ENCODE results near the gene TRAPPC12.
"Not testable (repeated sequence)": the region's sequence is repeated elsewhere in the genome, so short reads cannot be mapped to it uniquely, and the experiment has no call there.

Gene TRAPPC12

GRCh38 chr2:3379647-3380534, at the start of gene TRAPPC12:
TRAPPC12 (plus strand) TSS chr2:3379694; CDS start chr2:3387624, 7,930 bp downstream.
- peak; percentile 92 for DNase-seq (ENCODE audit: low read depth)

- DNase-seq (ENCODE audit: low read depth), result no peak
Measured at GRCh38 chr2:3332133-3332532, 47.4 kb upstream of the TRAPPC12 start.

- no peak for DNase-seq (ENCODE audit: low read depth)
Measured at GRCh38 chr2:3334392-3335345, 44.8 kb upstream of the TRAPPC12 start.

GRCh38 chr2:3336844-3337243, 42.6 kb upstream of the TRAPPC12 start:
- DNase-seq (ENCODE audit: low read depth), result no peak

- DNase-seq (ENCODE audit: low read depth), result no peak
Measured at GRCh38 chr2:3338340-3338739, 41.2 kb upstream of the TRAPPC12 start.

GRCh38 chr2:3340144-3340543, 39.4 kb upstream of the TRAPPC12 start:
- DNase-seq (ENCODE audit: low read depth), result no peak

GRCh38 chr2:3341336-3341735, 38.2 kb upstream of the TRAPPC12 start:
- DNase-seq (ENCODE audit: low read depth), result no peak

- no peak for DNase-seq (ENCODE audit: low read depth)
Measured at GRCh38 chr2:3342324-3342723, 37.2 kb upstream of the TRAPPC12 start.

GRCh38 chr2:3343012-3343411, 36.5 kb upstream of the TRAPPC12 start:
- DNase-seq (ENCODE audit: low read depth), result no peak

- no peak for DNase-seq (ENCODE audit: low read depth)
Measured at GRCh38 chr2:3344897-3345296, 34.6 kb upstream of the TRAPPC12 start.

- no peak for DNase-seq (ENCODE audit: low read depth)
Measured at GRCh38 chr2:3345621-3346020, 33.9 kb upstream of the TRAPPC12 start.

- no peak for DNase-seq (ENCODE audit: low read depth)
Measured at GRCh38 chr2:3348767-3349166, 30.7 kb upstream of the TRAPPC12 start.

- DNase-seq (ENCODE audit: low read depth), result no peak
Measured at GRCh38 chr2:3349211-3349693, 30.2 kb upstream of the TRAPPC12 start.

- DNase-seq (ENCODE audit: low read depth), result no peak
Measured at GRCh38 chr2:3354986-3355385, 24.5 kb upstream of the TRAPPC12 start.

GRCh38 chr2:3355951-3356569, 23.4 kb upstream of the TRAPPC12 start:
- DNase-seq (ENCODE audit: low read depth), result no peak

- DNase-seq (ENCODE audit: low read depth), result no peak
Measured at GRCh38 chr2:3356799-3357198, 22.7 kb upstream of the TRAPPC12 start.

GRCh38 chr2:3357446-3357845, 22.0 kb upstream of the TRAPPC12 start:
- not testable (repeated sequence) for DNase-seq (ENCODE audit: low read depth)

- no peak for DNase-seq (ENCODE audit: low read depth)
Measured at GRCh38 chr2:3357926-3358325, 21.6 kb upstream of the TRAPPC12 start.

GRCh38 chr2:3361518-3362389, 17.7 kb upstream of the TRAPPC12 start:
- DNase-seq (ENCODE audit: low read depth), result no peak

- DNase-seq (ENCODE audit: low read depth), result no peak
Measured at GRCh38 chr2:3365219-3365618, 14.3 kb upstream of the TRAPPC12 start.

GRCh38 chr2:3368261-3368722, 11.2 kb upstream of the TRAPPC12 start:
- DNase-seq (ENCODE audit: low read depth), result no peak
